Gastroesophageal sphincter (tissue), 3 donors: ENCODE measurements around the gene PTPRD.

Experiments used
- EP300 ChIP-seq: sonication (generic); formaldehyde crosslinking; IDR thresholded peaks from one replicate; pipeline ENCODE4 v1.6.1; 2017; ENCODE audit warnings: antibody characterized with exemption, mild to moderate bottlenecking
- POLR2A ChIP-seq, 2 donors: fragments of 450-650 bp; IDR thresholded peaks; one replicate each; pipeline ENCODE4 v1.6.1; 2017; ENCODE audit warnings: antibody characterized with exemption in 2 of 2, mild to moderate bottlenecking in 2 of 2, moderate library complexity in 1 of 2
- TF ChIP-seq, protein P1 (sequence below), 4 experiments: fragments of 200-600 bp in 2 of 4; fragments of 450-650 bp in 2 of 4; sonication (generic) in 1 of 4; IDR thresholded peaks; one replicate each; pipeline ENCODE4 v1.5.1; 2017 to 2019; ENCODE audit warnings: antibody characterized with exemption in 4 of 4, mild to moderate bottlenecking in 2 of 4, moderate library complexity in 2 of 4

- TF ChIP-seq, protein P1, sequence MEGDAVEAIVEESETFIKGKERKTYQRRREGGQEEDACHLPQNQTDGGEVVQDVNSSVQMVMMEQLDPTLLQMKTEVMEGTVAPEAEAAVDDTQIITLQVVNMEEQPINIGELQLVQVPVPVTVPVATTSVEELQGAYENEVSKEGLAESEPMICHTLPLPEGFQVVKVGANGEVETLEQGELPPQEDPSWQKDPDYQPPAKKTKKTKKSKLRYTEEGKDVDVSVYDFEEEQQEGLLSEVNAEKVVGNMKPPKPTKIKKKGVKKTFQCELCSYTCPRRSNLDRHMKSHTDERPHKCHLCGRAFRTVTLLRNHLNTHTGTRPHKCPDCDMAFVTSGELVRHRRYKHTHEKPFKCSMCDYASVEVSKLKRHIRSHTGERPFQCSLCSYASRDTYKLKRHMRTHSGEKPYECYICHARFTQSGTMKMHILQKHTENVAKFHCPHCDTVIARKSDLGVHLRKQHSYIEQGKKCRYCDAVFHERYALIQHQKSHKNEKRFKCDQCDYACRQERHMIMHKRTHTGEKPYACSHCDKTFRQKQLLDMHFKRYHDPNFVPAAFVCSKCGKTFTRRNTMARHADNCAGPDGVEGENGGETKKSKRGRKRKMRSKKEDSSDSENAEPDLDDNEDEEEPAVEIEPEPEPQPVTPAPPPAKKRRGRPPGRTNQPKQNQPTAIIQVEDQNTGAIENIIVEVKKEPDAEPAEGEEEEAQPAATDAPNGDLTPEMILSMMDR (IDR thresholded peaks at IDR 0.05), result no peak
- TF ChIP-seq POLR2A (IDR thresholded peaks at IDR 0.05), result no peak
- no peak for TF ChIP-seq EP300
Observed at GRCh38 chr9:8764051-8764450, 1848.8 kb downstream of the PTPRD start.
